ENCODE results near the gene KLF13. TPM values are rescaled to one million over a fixed set of nuclear protein-coding genes. Genes with fewer than 3 reads are reported as not detected.

Gene KLF13
- total RNA-seq, 1 donor from 2014 or later: 31.0 TPM

DNA sequence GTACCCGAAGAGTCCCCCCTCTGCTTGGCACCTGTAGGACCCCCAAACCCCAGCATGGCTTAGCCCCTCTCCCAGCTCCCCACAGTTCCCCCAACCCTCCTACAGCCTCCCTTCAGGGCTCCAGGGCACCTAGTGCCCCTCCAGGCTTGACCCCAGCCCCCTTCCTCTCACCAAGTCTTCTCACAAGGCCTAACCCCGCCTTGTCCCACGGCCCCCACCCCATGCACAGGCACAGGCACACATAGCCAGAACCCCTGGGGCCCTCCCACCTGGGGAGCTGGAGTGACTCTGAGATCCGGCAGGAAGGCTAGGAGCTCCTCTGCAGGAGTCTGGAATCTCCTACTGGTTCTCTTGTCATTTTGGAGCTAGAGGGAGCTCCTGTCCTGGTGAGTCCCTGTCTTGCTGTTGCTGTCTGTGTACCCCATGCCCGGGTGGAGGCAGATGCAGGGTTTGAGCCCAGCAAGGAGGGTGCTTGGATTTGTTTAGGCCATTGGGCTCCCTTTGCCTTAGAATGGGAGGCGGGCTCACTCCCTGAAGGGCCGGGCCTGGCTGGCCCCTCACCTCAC is 39.6 kb downstream of the KLF13 start:
- no peak for DNase-seq (ENCODE audit: low read depth)

GRCh38 chr15:31367021-31367729 is 40.5 kb downstream of the KLF13 start:
- TF ChIP-seq, protein P1, sequence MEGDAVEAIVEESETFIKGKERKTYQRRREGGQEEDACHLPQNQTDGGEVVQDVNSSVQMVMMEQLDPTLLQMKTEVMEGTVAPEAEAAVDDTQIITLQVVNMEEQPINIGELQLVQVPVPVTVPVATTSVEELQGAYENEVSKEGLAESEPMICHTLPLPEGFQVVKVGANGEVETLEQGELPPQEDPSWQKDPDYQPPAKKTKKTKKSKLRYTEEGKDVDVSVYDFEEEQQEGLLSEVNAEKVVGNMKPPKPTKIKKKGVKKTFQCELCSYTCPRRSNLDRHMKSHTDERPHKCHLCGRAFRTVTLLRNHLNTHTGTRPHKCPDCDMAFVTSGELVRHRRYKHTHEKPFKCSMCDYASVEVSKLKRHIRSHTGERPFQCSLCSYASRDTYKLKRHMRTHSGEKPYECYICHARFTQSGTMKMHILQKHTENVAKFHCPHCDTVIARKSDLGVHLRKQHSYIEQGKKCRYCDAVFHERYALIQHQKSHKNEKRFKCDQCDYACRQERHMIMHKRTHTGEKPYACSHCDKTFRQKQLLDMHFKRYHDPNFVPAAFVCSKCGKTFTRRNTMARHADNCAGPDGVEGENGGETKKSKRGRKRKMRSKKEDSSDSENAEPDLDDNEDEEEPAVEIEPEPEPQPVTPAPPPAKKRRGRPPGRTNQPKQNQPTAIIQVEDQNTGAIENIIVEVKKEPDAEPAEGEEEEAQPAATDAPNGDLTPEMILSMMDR (IDR thresholded peaks at IDR 0.05; ENCODE audit: insufficient read depth, low read depth, low read length): no peak
- TF ChIP-seq EZH2 (IDR thresholded peaks at IDR 0.05; ENCODE audit: insufficient read depth, low read length): no peak
- H3K36me3 ChIP-seq (ENCODE audit: insufficient read depth, low read length): no peaks in the 10 kb centered on the region
- no peak overlapping the region for H3K4me3 ChIP-seq (ENCODE audit: insufficient read depth, low read depth, low read length)
- no peak for DNase-seq (ENCODE audit: low read depth)
- Mint-ChIP-seq H3K9me3 (ENCODE audit: unreplicated experiment) (no peaks in the 10 kb centered on the region), H3K36me3 (ENCODE audit: low read depth, unreplicated experiment) (peaks cover 9% of the 10 kb centered on the region), H3K27me3 (ENCODE audit: low read depth, unreplicated experiment) (no peaks in the 10 kb centered on the region), H3K4me3 (ENCODE audit: unreplicated experiment) (no peak overlapping the region), H3K4me1 (ENCODE audit: low read depth, unreplicated experiment) (peaks cover 15% of the 10 kb centered on the region), H3K27ac (ENCODE audit: unreplicated experiment) (no peak overlapping the region)
- peaks cover 71% of the 10 kb centered on the region for H3K79me2 ChIP-seq (ENCODE audit: insufficient read depth, low read length)
- H3K9me3 ChIP-seq (ENCODE audit: insufficient read depth, low read depth, low read length): no peaks in the 10 kb centered on the region
- H3K4me2 ChIP-seq (ENCODE audit: low read length): no peak overlapping the region
- no peak for FAIRE-seq
- H3K27ac ChIP-seq (ENCODE audit: low read depth, low read length): no peak overlapping the region
- no peak overlapping the region for H2AFZ ChIP-seq (ENCODE audit: low read depth, low read length)
- H4K20me1 ChIP-seq (ENCODE audit: insufficient read depth, low read length): peaks cover 88% of the 10 kb centered on the region
- no peak overlapping the region for H3K9ac ChIP-seq (ENCODE audit: low read length)
- peaks cover 7% of the 10 kb centered on the region for H3K4me1 ChIP-seq (ENCODE audit: insufficient read depth, low read length)
- H3K27me3 ChIP-seq (ENCODE audit: insufficient read depth, low read length): no peaks in the 10 kb centered on the region

More for the DNA sequence above, 39.6 kb downstream of the KLF13 start:
- Histone ChIP-seq H2AFZ (ENCODE audit: low read depth, low read length) (no peak overlapping the region), H3K4me2 (ENCODE audit: low read length) (peak overlapping the region; percentile 22), H4K20me1 (ENCODE audit: insufficient read depth, low read length) (peaks cover 92% of the 10 kb centered on the region), H3K9me3 (ENCODE audit: insufficient read depth, low read depth, low read length) (no peaks in the 10 kb centered on the region), H3K4me3 (ENCODE audit: insufficient read depth, low read depth, low read length) (no peak overlapping the region), H3K36me3 (ENCODE audit: insufficient read depth, low read length) (no peaks in the 10 kb centered on the region), H3K79me2 (ENCODE audit: insufficient read depth, low read length) (peaks cover 73% of the 10 kb centered on the region), H3K4me1 (ENCODE audit: insufficient read depth, low read length) (peaks cover 8% of the 10 kb centered on the region), H3K27me3 (ENCODE audit: insufficient read depth, low read length) (no peaks in the 10 kb centered on the region), H3K27ac (ENCODE audit: low read depth, low read length) (no peak overlapping the region), H3K9ac (ENCODE audit: low read length) (no peak overlapping the region)
- Mint-ChIP-seq H3K27ac (ENCODE audit: unreplicated experiment) (no peak overlapping the region), H3K4me1 (ENCODE audit: low read depth, unreplicated experiment) (peaks cover 21% of the 10 kb centered on the region), H3K4me3 (ENCODE audit: unreplicated experiment) (no peak overlapping the region), H3K36me3 (ENCODE audit: low read depth, unreplicated experiment) (peaks cover 9% of the 10 kb centered on the region), H3K9me3 (ENCODE audit: unreplicated experiment) (no peaks in the 10 kb centered on the region), H3K27me3 (ENCODE audit: low read depth, unreplicated experiment) (no peaks in the 10 kb centered on the region)
- no peak for FAIRE-seq
- no peak for TF ChIP-seq EZH2 (IDR thresholded peaks at IDR 0.05; ENCODE audit: insufficient read depth, low read length)
- TF ChIP-seq, protein P1 (IDR thresholded peaks at IDR 0.05; ENCODE audit: insufficient read depth, low read depth, low read length): no peak

Data from astrocyte (in vitro differentiated cells and primary cell).